Urinary bladder (tissue), 4 donors: ENCODE results near the gene LRP4. TPM values are rescaled to one million over a fixed set of nuclear protein-coding genes. Genes with fewer than 3 reads are reported as not detected.
"Not testable (repeated sequence)": the region's sequence is repeated elsewhere in the genome, so short reads cannot be mapped to it uniquely, and the experiment has no call there.

Source experiments
- DNase-seq: peaks from one replicate; pipeline ENCODE4 v3.0.0-alpha.2; 2015; ENCODE audit errors: extremely low spot score
- H3K27ac ChIP-seq: one replicate; pipeline ENCODE4 v1.5.1; 2013; ENCODE audit warnings: low read depth, mild to moderate bottlenecking, moderate library complexity
- H3K36me3 ChIP-seq: one replicate; pipeline ENCODE4 v1.6.1; 2013; ENCODE audit warnings: mild to moderate bottlenecking, moderate library complexity; ENCODE audit not compliant: insufficient read depth
- H3K4me1 ChIP-seq: one replicate; pipeline ENCODE4 v1.6.1; 2013; ENCODE audit warnings: mild to moderate bottlenecking, moderate library complexity; ENCODE audit not compliant: insufficient read depth
- H3K4me3 ChIP-seq: one replicate; pipeline ENCODE4 v1.5.1; 2013; ENCODE audit warnings: low read depth, low read length
- WGBS: extraction: QIAGEN DNeasy Blood & Tissue Kit; methylation state at CpG from one replicate; pipeline ENCODE4 v1.1.7; 2013; 5-methylcytosine and 5-hydroxymethylcytosine counted together
- polyA plus RNA-seq: library from polyadenylated mRNA; stranded (reverse); fragments of 200-250 nt; gene quantifications from one replicate; pipeline ENCODE4 v1.2.3, GENCODE V29; 2013
- total RNA-seq: library from RNA; depleted of rRNA; stranded (reverse); fragments of >200 nt; gene quantifications from one replicate; pipeline ENCODE4 v1.2.3, GENCODE V29; 2014
- donor health status: healthy with polysubstance abuse.
- donor health status: healthy.

The LRP4 gene
- total and polyA plus RNA-seq, 2 donors, result 2.4 to 8.1 TPM

- no peak for DNase-seq
- H3K4me3 ChIP-seq, result no peak overlapping the region
- no peaks in the 10 kb centered on the region for H3K4me1 ChIP-seq
- H3K27ac ChIP-seq, result peak overlapping the region; percentile 2
- no peaks in the 10 kb centered on the region for H3K36me3 ChIP-seq
- 85% methylated on average over 4 of the region's 4 CpGs for WGBS
These were observed 26.2 kb upstream of the LRP4 start for GRCh38 chr11:46944356-46945075.

GRCh38 chr11:46942172-46942571 is 23.8 kb upstream of the LRP4 start:
- H3K4me3 ChIP-seq, result no peak overlapping the region
- H3K36me3 ChIP-seq, result no peaks in the 10 kb centered on the region
- no peak for DNase-seq
- H3K27ac ChIP-seq, result peak overlapping the region; percentile 41
- H3K4me1 ChIP-seq, result no peaks in the 10 kb centered on the region
- 91% methylated on average over 6 of the region's 6 CpGs for WGBS

GRCh38 chr11:46936138-46937110 is 18.1 kb upstream of the LRP4 start, which contains the start of gene CSTPP1:
Gene CSTPP1, plus strand, starts transcription at chr11:46936761. Its CDS starts 45 bp downstream, at chr11:46936806.
- Histone ChIP-seq H3K36me3 (no peaks in the 10 kb centered on the region), H3K27ac (peak within 1 kb of the TSS; percentile 39), H3K4me3 (peak within 1 kb of the TSS; percentile 77), H3K4me1 (no peaks in the 10 kb centered on the region)
- peak; percentile 91 for DNase-seq
- 18% methylated on average over 41 of the region's 41 CpGs for WGBS

GRCh38 chr11:46930089-46930488 is 11.7 kb upstream of the LRP4 start:
- WGBS, result 80% methylated on average over 1 of the region's 1 CpG
- no peak for DNase-seq
- Histone ChIP-seq H3K36me3 (no peaks in the 10 kb centered on the region), H3K4me3 (no peak overlapping the region), H3K27ac (no peak overlapping the region), H3K4me1 (no peaks in the 10 kb centered on the region)

GRCh38 chr11:46928701-46929100 is 10.4 kb upstream of the LRP4 start:
- not testable (repeated sequence) for H3K36me3 ChIP-seq, H3K27ac ChIP-seq, H3K4me1 ChIP-seq, H3K4me3 ChIP-seq, DNase-seq
- 70% methylated on average over 1 of the region's 1 CpG for WGBS

- H3K4me3 ChIP-seq, DNase-seq, H3K4me1 ChIP-seq, H3K36me3 ChIP-seq, H3K27ac ChIP-seq: not testable (repeated sequence)
- 82% methylated on average over 4 of the region's 4 CpGs for WGBS
These were observed 9.6 kb upstream of the LRP4 start for GRCh38 chr11:46927928-46928327.

- 18% methylated on average over 4 of the region's 4 CpGs for WGBS
- H3K36me3 ChIP-seq, result no peaks in the 10 kb centered on the region
- DNase-seq, result no peak
- no peak overlapping the region for H3K4me3 ChIP-seq
- H3K27ac ChIP-seq, result no peak overlapping the region
- H3K4me1 ChIP-seq, result peaks cover 2% of the 10 kb centered on the region
These were observed 2.4 kb upstream of the LRP4 start for GRCh38 chr11:46920755-46921154.

GRCh38 chr11:46918788-46919513 is 601 bp upstream of the LRP4 start:
- DNase-seq, result no peak
- Histone ChIP-seq H3K27ac (no peak overlapping the region), H3K36me3 (no peaks in the 10 kb centered on the region), H3K4me3 (peak overlapping the region; percentile 84), H3K4me1 (peaks cover 2% of the 10 kb centered on the region)
- WGBS, result 38% methylated on average over 17 of the region's 17 CpGs

GRCh38 chr11:46917762-46918082 is 628 bp downstream of the LRP4 start:
- Histone ChIP-seq H3K4me1 (peaks cover 2% of the 10 kb centered on the region), H3K4me3 (peak overlapping the region; percentile 84), H3K27ac (no peak overlapping the region), H3K36me3 (no peaks in the 10 kb centered on the region)
- under 1% methylated on average over 22 of the region's 22 CpGs for WGBS
- DNase-seq, result no peak

GRCh38 chr11:46917109-46917761 is 1.1 kb downstream of the LRP4 start:
- Histone ChIP-seq H3K4me3 (peak overlapping the region; percentile 84), H3K27ac (no peak overlapping the region), H3K4me1 (peaks cover 2% of the 10 kb centered on the region), H3K36me3 (no peaks in the 10 kb centered on the region)
- under 1% methylated on average over 31 of the region's 31 CpGs for WGBS
- no peak for DNase-seq

GRCh38 chr11:46916286-46917108 is 1.9 kb downstream of the LRP4 start:
- Histone ChIP-seq H3K36me3 (no peaks in the 10 kb centered on the region), H3K4me1 (peaks cover 2% of the 10 kb centered on the region), H3K27ac (no peak overlapping the region), H3K4me3 (peak overlapping the region; percentile 84)
- DNase-seq, result peak; percentile 76
- whole genome bisulfite sequencing, result 5% methylated on average over 24 of the region's 24 CpGs

GRCh38 chr11:46914910-46915309 is 3.4 kb downstream of the LRP4 start:
- Histone ChIP-seq H3K4me1 (peaks cover 2% of the 10 kb centered on the region), H3K4me3 (no peak overlapping the region), H3K27ac (no peak overlapping the region), H3K36me3 (no peaks in the 10 kb centered on the region)
- DNase-seq, result no peak
- WGBS, result 79% methylated on average over 7 of the region's 7 CpGs
